Stimulated activated CD4-positive, alpha-beta T cell treated with anti-CD3 and anti-CD28 coated beads, TNF-alpha, amount 100 ng/mL, for 1 hour (primary cell): ENCODE measurements around the gene CSF2RB.

Source experiments
- DNase-seq, 3 donors: peaks; one replicate each; pipeline ENCODE4 v3.0.0-alpha.2; 2020; ENCODE audit warnings: low read depth in 3 of 3, low spot score in 1 of 3

CSF2RB gene

GRCh38 chr22:36913427-36914389 is at the start of gene CSF2RB:
Gene CSF2RB (plus strand): TSS chr22:36913628. CDS start chr22:36922208, 8,580 bp downstream.
- no peak for DNase-seq

- no peak for DNase-seq
Measured at GRCh38 chr22:36863979-36864378, 49.4 kb upstream of the CSF2RB start.

DNA sequence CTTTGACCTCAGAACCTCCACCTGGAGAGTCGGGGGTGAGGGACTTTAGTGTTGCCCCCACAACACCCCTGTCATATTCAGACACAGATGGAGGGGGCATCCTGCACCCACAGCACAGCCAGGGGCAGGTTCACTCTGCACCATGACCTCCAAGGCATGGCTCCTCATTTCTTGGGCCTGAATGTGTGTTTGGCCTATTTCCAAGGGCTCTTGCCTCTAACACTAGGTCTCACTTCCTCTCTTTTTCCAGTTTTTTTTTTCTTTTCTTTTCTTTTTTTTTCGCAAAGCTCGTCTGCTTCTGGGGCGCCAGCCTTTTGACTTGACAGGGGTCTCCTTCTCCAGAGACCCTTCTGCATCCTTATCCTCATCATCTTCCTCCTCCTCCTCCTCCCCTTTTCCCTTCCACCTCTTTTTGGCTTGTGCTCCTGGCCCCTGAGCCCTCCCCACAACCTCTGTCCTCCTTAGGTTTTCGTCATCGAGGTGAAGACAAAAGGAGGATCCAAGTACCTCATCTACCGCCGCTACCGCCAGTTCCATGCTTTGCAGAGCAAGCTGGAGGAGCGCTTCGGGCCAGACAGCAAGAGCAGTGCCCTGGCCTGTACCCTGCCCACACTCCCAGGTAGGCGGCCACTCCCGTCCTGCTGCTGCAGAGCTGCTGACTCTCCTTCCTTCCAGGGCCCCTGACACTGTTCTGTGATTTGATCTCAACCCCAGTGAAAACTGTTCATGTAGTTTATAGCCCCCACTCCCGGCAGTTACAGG is 48.8 kb upstream of the CSF2RB start:
- no peak for DNase-seq

GRCh38 chr22:36865346-36865745 is 48.1 kb upstream of the CSF2RB start:
- DNase-seq, result no peak

DNA sequence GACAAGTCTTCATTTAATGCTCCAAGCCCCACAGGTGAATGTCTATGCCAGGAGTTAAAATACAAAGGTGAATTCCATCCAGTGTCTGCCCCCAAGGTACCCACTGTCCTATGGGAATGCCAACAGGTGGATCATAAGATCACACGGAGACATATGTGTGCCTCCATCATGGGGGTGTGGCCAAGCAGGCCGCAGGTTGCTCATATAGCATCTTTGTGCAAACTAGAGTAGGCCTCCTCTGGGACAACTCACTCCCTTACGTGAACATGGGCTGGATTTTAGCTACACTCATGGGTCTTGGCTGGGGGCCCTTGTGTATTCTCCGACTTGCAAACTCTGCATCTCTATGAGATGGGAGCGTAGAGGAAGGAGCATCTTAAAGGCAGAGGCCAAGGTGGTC is 45.7 kb upstream of the CSF2RB start:
- DNase-seq, result no peak

DNA sequence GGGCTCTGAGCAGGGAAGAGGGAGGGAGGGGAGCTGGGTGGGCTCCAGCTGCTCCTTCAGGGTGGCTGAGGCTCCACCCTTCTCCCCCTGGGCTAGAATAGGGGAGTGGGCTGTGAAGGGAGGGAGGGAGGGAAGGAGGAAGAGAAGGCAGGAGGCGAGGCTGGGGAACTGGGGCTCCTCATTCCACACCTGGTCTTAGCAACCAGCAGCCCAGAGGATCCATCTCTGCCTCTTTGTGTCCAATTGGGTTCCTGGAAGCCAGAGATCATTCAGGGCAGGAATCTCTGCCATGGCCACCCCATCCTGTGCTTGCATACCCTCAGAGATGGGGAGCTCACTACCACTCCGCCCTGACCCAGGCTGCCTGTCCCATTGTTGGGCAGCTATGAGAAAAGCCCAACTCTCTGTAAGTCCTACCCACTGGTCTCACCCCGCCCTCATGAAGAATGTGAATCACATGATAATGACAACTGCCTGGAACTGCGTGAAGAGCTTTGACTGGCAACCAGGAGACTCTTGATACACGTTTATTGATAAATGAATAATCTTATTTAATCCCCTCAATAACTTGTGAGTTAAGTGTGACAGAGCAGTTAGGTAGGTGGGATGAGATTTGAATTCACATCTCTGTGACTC is 44.8 kb upstream of the CSF2RB start:
- no peak for DNase-seq

DNA sequence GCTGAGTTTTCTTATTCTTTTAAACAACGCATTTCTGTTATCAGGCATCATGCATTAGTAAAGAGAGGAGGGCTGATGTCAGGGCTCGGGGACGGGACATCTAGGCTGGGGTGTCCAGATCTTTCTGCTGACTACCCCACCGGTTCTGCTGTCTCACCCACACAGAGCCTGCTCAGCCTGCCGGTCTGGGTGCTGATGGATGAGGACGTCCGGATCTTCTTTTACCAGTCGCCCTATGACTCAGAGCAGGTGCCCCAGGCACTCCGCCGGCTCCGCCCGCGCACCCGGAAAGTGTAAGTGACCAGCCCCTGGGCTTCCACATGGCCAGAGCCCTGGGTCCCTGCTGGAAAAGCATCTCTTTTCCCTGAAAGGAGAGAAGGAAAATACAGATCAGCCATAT is 43.2 kb upstream of the CSF2RB start:
- DNase-seq, result no peak

GRCh38 chr22:36871669-36872081 is 41.8 kb upstream of the CSF2RB start:
- no peak for DNase-seq

DNA sequence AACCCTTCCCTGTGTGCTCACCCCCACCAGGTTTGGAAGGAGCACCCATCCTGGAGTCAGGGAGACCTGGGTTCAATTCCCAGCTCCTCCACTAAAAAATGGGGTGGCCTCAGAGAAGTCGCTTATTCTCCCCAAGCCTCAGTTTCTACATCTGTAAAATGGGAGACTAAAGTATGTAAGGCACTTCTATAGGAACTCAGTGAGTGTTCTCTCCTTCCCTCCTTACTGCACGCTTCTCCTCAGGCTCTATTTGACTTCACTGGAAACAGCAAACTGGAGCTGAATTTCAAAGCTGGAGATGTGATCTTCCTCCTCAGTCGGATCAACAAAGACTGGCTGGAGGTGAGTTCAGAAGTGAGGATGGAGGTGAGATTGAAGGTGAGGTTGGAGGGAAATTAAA is 41.3 kb upstream of the CSF2RB start:
- DNase-seq, result no peak

DNA sequence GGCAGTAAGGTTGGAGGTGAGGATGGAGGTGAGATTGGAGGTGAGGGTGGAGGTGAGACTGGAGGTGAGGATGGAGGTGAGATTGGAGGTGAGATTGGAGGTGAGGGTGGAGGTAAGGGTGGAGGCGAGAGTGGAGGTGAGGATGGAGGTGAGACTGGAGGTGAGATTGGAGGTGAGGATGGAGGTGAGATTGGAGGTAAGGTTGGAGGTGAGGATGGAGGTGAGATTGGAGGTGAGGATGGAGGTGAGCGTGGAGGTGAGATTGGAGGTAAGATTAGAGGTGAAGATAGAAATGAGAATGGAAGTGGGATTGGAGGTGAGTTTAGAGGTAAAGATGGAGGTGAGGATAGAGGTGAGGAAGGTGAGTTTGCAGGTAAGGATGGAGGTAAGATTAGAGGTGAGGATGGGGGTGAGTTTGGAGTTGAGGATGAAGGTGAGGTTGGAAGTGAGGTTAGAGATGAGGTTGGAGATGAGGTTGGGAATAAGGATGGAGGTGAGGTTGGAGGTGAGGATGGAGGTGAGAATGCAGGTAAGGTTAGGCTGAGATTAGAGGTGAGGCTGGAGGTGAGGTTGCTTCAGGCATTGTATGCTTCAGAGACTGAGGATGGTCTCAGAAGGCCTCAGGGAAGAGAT is 40.4 kb upstream of the CSF2RB start:
- no peak for DNase-seq

DNA sequence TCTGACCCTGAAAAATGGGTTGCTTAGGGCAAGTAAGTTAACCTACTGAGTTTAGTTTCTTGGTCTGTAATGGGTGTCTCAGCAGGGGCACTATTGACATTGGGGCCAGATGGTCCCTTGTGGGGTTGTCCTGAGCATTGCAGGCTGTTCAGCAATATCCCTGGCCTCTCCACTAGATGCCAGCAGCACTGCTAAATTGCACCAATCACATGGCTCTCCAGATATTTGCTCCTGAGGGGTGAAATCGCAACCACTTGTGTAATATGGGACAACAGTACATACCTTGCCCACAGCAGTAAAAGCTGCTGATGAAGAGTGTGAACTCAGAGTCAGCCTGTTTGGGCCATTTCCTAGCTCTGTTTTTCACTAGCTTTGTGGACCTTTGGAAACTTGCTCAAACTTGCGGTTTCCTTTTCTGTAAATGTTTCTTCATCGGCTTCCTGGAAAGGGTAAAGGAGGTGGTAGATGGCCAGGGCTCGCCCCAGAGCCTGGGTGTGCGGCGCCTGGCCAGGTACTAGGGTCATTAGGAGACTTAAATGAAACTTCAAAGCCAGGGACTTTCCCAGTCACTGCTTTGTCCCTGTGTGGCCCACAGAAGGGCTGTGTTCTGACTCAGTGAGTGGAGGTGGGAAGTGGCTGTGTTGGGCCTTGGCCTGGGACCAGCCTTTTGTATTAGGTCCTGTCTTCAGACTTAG is 39.7 kb upstream of the CSF2RB start:
- DNase-seq, result no peak

DNA sequence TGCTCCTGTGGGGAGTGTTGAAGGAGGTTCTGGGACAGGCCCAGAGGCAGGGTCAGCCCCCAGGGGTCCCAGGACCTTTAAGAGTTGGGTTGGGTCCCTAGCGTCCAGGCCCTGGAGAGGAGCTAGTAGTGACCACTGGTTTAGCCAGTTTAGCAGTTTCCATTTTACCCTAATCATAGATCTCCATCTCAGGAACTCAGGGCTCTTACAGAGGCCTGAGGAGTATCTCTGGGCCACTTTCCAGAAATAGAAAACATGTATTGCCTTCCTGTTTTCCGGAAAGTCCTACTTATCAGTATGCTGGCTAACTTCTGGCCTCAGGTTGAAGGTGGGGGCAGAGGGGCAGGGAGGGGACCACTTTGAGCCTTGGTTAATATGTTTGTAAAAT is 39.1 kb upstream of the CSF2RB start:
- DNase-seq, result no peak

GRCh38 chr22:36874736-36875135 is 38.7 kb upstream of the CSF2RB start:
- DNase-seq, result no peak

- DNase-seq, result no peak
Measured at GRCh38 chr22:36875741-36876140, 37.7 kb upstream of the CSF2RB start.

- DNase-seq, result no peak
Measured at GRCh38 chr22:36879775-36880174, 33.7 kb upstream of the CSF2RB start.

- no peak for DNase-seq
Measured at GRCh38 chr22:36881504-36882245, 31.8 kb upstream of the CSF2RB start.

GRCh38 chr22:36884349-36885158 is 28.9 kb upstream of the CSF2RB start:
- DNase-seq, result no peak

GRCh38 chr22:36885474-36885873 is 28.0 kb upstream of the CSF2RB start:
- no peak for DNase-seq

GRCh38 chr22:36886016-36886415 is 27.4 kb upstream of the CSF2RB start:
- DNase-seq, result no peak
